Natural killer cell treated with Interleukin-12 subunit alpha and Interleukin-12 subunit beta and Interleukin-15 and Interleukin-18, amount 100 ng/mL, for 72 hours (primary cell): ENCODE measurements around the gene NEUROD4. TPM values are rescaled to one million over a fixed set of nuclear protein-coding genes. Genes with fewer than 3 reads are reported as not detected.
A peak's percentile ranks its signal among the peaks of the same experiment; 100 is the strongest.

Experiments used
- ATAC-seq, 2 donors: fragments of 150-1000 bp; cut with Tn5 transposase in 1 of 2; sonication (Bioruptor Pico), chemical (Tn5 transposase) in 1 of 2; 2 replicates each; pipeline ENCODE4 v1.10.0; 2021
- DNase-seq: peaks from one replicate; pipeline ENCODE4 v3.0.0; 2022; ENCODE audit warnings: low spot score
- H3K27ac Mint-ChIP-seq, 2 donors: 1 replicate in 1 of 2; 2 replicates in 1 of 2; pipeline ENCODE4 v1.8.0; 2022; ENCODE audit warnings: mixed read lengths in 2 of 2, mild to moderate bottlenecking in 1 of 2, moderate library complexity in 1 of 2
- H3K27me3 Mint-ChIP-seq, 2 donors: 1 replicate in 1 of 2; 2 replicates in 1 of 2; pipeline ENCODE4 v1.8.0; 2022; ENCODE audit warnings: mixed read lengths in 2 of 2
- H3K36me3 Mint-ChIP-seq: one replicate; pipeline ENCODE4 v1.8.0; 2022; ENCODE audit warnings: mixed read lengths
- H3K4me1 Mint-ChIP-seq, 2 donors: 1 replicate in 1 of 2; 2 replicates in 1 of 2; pipeline ENCODE4 v1.8.0; 2022; ENCODE audit warnings: low read depth in 2 of 2, mixed read lengths in 2 of 2, mild to moderate bottlenecking in 1 of 2
- H3K4me3 Mint-ChIP-seq: one replicate; pipeline ENCODE4 v1.8.0; 2022; ENCODE audit warnings: mixed read lengths
- H3K9me3 Mint-ChIP-seq: 2 replicates; pipeline ENCODE4 v1.8.0; 2022; ENCODE audit warnings: mixed read lengths
- total RNA-seq, 2 donors: library from RNA; stranded (reverse); gene quantifications; one replicate each; pipeline ENCODE4 v1.2.3, GENCODE V29; 2022

The NEUROD4 gene
- total RNA-seq, 2 donors from 2014 or later, result not detected

DNA sequence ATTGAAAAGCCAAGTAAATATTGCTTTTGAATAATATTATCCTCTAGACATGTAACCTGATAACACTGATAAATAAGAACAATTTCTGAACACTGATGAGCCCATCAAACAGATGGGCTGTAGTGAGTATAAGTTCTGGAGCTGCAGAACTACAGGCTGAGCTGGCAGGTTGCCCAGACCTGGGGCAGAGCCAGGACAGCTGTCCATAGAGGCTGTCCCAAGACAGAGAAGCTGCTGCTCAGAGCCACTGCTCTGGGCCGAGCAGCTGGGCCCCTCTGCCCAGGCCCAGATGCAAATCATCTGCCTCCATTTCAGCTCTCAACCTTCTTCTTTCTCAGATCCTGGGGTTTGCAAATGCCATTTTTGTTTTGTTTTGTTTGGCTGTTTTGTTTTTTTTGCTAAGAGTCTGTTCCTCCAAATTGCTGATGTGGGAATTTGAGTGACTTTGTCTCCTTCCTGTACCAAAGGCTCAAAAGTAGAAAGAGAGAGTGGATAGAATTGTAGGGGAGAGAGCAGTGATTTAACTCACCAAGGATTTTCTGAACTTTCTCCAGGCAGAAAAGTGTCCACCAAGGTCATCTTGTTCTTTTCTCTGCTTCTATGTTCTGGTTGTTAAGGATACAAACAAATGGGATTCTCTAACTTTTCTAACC is 31.2 kb upstream of the NEUROD4 start:
- peaks cover 45 to 46% of the 10 kb centered on the region in 2 donors for H3K4me1 Mint-ChIP-seq
- peak overlapping the region in 1 of 2 donors; percentile 11 for H3K27ac Mint-ChIP-seq
- H3K4me3 Mint-ChIP-seq, result no peak overlapping the region
- no peaks in the 10 kb centered on the region for H3K27me3 Mint-ChIP-seq
- DNase-seq (no peak), ATAC-seq (no peak)
- no peaks in the 10 kb centered on the region for H3K36me3 Mint-ChIP-seq
- H3K9me3 Mint-ChIP-seq, result no peaks in the 10 kb centered on the region

DNA sequence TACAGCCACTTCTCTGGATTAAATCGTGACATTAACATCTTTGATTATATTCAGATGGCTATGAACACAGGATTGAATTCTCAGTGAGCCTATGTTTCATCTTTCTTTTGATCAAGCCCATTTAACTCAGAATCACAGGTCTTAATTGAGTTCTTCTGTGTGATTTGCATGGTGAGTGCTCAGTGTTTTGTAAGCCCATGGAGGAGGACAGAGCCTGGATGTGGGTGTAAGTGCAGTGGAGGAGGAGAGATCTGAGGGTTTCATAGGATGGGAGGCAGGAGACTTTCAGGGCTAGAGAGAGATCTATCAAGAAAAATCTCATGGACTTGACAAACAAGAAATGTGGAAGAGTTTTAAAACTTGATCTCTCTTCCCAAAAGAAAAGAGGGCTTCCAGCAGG is 29.9 kb upstream of the NEUROD4 start:
- Mint-ChIP-seq H3K27ac (peak overlapping the region; percentile 22 to 86), H3K4me3 (no peak overlapping the region), H3K27me3 (no peaks in the 10 kb centered on the region), H3K4me1 (peaks cover 32 to 33% of the 10 kb centered on the region in 2 donors), H3K9me3 (no peaks in the 10 kb centered on the region), H3K36me3 (no peaks in the 10 kb centered on the region)
- DNase-seq, result no peak
- ATAC-seq, result no peak

DNA sequence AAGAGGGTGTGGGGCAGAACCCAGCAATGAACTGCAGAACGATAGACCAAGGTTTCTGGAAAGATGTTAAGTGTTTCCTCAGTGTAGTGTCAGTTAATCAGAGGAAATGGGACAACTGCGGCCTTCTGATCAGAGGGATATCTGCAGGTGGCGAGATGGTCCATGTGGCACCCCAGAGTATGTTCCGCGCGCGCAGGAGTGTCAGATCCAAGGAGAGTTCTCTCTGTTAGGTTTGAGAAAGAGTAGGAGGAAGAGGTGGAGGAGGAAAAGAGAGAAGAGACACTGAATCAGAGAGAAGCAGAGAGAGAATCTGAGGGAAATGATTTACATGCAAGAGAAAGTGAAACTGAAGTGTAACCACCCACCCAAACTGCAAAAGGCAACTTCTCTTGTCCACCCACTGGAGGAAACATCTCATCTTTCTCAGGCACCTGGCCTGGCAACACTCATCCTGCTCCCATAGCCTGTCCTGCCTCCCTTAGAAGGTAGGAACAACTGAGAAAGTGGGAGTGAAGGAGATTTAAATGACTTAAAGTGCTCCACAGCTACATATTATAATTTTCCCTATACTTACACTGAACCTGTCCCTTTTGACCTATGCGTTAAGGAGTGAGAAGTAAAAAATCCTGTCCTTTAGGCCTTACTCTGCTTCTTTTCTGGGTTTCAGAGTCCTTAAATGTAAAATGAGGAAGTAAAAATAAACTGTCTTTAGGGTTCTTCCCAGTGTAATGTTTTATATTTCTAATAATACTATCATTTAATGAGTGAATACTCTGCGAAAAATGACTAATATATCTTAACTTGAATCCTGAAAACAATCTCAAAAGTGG is 28.4 kb upstream of the NEUROD4 start:
- H3K4me1 Mint-ChIP-seq, result peaks cover 22 to 25% of the 10 kb centered on the region in 2 donors
- H3K9me3 Mint-ChIP-seq, result no peaks in the 10 kb centered on the region
- no peaks in the 10 kb centered on the region for H3K36me3 Mint-ChIP-seq
- peaks cover 0 to 6% of the 10 kb centered on the region in 2 donors for H3K27me3 Mint-ChIP-seq
- H3K4me3 Mint-ChIP-seq, result peak overlapping the region; percentile 74
- no peak for DNase-seq
- peak overlapping the region; percentile 78 to 86 for H3K27ac Mint-ChIP-seq
- peak; percentile 68 to 70 for ATAC-seq

DNA sequence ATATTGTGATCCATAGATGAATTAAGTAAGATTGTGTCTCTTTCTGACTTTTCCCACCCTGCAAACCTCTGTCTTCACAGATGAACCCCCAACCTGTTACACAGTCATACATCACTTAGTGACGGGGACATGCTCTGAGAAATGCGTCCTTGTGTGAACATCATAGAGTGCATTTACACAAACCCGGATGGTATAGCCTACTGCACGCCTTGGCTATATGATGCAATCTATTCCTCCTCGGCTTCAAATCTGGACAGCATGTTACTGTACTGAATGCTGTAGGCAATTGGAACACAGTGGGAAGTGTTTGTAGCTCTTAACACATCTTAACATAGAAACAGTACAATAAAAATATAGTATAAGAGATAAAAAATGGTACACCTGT is 27.8 kb upstream of the NEUROD4 start:
- H3K36me3 Mint-ChIP-seq, result no peaks in the 10 kb centered on the region
- H3K27me3 Mint-ChIP-seq, result peaks cover 0 to 6% of the 10 kb centered on the region in 2 donors
- ATAC-seq (peak in 1 of 2 donors; percentile 47), DNase-seq (no peak)
- H3K4me1 Mint-ChIP-seq, result peaks cover 22 to 25% of the 10 kb centered on the region in 2 donors
- H3K4me3 Mint-ChIP-seq, result peak overlapping the region; percentile 74
- peak overlapping the region; percentile 78 to 86 for H3K27ac Mint-ChIP-seq
- no peaks in the 10 kb centered on the region for H3K9me3 Mint-ChIP-seq

DNA sequence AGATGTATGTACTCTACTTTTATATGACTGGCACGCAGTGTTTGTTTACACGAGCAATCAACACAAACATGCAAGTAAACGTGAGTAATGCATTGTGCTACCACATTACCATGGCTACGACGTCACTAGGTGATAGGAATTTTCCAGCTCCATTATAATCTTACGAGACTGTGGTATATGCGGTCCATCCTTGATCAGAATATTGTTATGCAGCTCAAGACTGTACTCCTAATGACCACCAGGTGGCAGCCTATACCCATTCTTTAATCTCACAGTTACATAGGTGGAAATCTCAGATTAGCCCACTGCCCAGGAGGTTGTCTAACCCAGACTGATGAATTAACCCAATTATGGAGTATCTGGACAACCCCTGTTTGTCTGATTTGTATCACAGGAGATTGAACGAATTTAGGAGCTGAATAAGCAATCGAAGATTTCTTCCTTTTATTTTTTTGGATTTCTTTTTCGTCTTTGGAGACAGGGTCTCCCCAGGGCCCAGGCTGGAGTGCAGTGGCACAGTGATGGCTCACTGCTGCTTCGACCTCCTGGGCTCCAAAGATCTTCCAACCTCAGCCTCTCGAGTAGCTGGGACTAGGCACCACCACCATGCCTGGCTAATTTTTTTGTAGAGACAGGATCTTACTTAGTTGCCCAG is 26.5 kb upstream of the NEUROD4 start:
- peaks cover 22 to 25% of the 10 kb centered on the region in 2 donors for H3K4me1 Mint-ChIP-seq
- no peaks in the 10 kb centered on the region for H3K9me3 Mint-ChIP-seq
- DNase-seq (peak; percentile 66), ATAC-seq (peak; percentile 71 to 76)
- no peaks in the 10 kb centered on the region for H3K36me3 Mint-ChIP-seq
- H3K4me3 Mint-ChIP-seq, result no peak overlapping the region
- H3K27me3 Mint-ChIP-seq, result peaks cover 6 to 8% of the 10 kb centered on the region in 2 donors
- H3K27ac Mint-ChIP-seq, result no peak overlapping the region

DNA sequence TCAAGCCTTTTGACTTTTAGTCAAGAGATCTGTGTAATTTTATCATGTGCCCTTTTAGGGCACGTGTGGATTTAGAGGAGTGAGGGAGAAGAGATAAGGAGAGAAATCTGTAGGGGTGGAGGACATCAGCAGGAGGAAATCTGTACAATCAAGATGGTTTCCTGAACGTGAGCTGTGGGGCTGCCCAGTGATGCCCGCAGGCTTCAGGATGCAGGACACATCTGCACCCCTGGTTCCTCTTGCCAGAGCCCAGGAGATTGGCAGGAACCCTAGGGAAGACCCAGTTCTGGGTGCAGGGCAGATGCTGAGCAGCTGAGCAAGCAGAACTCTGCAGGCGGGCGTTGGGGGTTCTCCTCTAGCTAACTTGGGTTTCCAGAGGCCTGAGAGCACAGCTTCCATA is 23.6 kb upstream of the NEUROD4 start:
- Mint-ChIP-seq H3K9me3 (no peaks in the 10 kb centered on the region), H3K4me3 (no peak overlapping the region), H3K27me3 (peaks cover 6 to 10% of the 10 kb centered on the region in 2 donors), H3K4me1 (peaks cover 9 to 12% of the 10 kb centered on the region in 2 donors), H3K36me3 (no peaks in the 10 kb centered on the region), H3K27ac (peak overlapping the region in 1 of 2 donors; percentile 24)
- ATAC-seq (no peak), DNase-seq (no peak)

DNA sequence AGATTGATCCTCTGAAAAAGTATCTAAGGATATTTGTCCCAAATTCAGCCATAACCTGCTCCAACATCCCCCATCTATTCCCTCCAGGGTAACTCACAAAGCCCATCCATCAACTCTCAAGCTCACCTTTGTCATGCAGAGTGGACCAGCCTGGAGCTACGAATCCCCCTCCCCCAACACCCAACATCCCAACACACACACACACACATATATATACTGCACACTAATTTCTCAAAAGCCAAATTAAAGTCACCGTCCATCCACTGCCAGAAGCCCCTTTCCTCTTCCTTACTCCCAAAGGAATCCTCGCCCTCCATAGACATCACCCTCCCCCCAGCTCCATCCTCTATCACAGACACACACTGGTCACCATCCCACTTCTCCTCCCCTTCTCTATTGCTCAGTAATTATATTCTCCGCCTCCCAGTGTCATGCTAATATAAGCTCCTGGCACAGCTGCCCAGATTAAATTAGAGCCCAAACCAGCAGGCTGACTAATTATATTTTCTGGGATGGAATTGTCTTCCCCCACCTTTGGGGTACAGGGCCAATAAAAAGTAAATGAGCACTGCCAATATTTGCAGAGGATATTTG is 21.7 kb upstream of the NEUROD4 start:
- no peak overlapping the region for H3K4me3 Mint-ChIP-seq
- H3K4me1 Mint-ChIP-seq, result peaks cover 0 to 3% of the 10 kb centered on the region in 2 donors
- no peak for ATAC-seq
- DNase-seq, result no peak
- H3K36me3 Mint-ChIP-seq, result no peaks in the 10 kb centered on the region
- peaks cover 6 to 10% of the 10 kb centered on the region in 2 donors for H3K27me3 Mint-ChIP-seq
- H3K27ac Mint-ChIP-seq, result no peak overlapping the region
- H3K9me3 Mint-ChIP-seq, result no peaks in the 10 kb centered on the region

DNA sequence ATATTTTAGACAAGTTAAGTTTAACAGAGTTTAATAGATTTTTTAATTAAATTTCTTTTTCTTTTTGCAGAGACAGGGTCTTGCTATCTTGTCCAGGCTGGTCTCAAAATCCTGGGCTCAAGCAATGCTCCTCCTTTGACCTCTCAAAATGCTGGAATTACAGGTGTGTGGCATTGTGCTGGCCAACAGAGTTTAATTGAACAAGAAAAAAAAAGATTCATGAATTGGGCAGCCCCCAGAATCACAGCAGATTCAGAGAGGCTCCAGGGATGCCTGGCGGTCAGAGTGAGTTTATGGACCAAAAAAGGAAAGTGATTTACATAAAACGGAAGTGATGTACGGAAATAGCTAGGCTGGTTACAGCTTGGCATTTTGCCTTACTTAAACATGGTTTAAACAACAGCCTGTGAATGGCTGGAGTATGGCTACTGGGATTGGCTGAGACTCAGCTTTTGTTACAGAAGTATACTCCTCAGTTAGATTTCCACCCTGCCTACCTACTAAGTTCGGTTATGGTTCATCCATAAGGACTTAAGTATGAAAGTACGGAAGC is 20.7 kb upstream of the NEUROD4 start:
- Mint-ChIP-seq H3K4me1 (no peaks in the 10 kb centered on the region), H3K27me3 (peaks cover 8 to 10% of the 10 kb centered on the region in 2 donors), H3K36me3 (no peaks in the 10 kb centered on the region), H3K4me3 (no peak overlapping the region), H3K9me3 (no peaks in the 10 kb centered on the region), H3K27ac (no peak overlapping the region)
- no peak for ATAC-seq
- no peak for DNase-seq

DNA sequence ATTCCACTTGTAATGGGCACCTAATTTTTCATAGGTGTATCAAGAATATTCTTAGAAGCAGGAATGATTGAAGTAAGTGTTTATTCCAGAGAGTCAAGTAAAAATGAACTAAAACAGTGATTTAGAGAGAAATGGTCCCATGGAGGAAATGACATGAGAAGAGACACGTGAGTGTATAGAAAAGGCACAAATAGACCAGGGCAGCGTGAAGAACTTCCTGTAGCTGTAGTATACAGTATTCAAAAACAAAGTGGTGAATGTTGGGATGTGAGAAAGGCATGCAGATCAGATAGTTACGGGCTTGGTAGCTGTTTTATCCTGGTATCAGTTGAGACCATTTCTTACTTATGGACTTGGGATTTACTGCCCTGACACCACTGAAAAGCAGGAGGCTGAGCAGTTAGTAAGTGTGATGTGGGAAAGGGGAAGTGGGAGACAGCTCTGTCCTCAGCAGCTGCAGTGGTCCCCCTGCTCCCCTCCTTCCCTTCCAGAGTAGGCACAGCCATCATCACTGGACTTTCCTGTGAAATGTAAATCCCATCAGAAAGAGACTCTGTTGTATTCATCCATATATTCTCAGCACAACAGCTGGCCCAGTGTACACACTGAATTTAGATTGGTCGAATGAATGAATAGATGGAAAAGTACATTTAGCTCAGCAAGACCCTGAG is 18.4 kb upstream of the NEUROD4 start:
- H3K4me3 Mint-ChIP-seq, result no peak overlapping the region
- H3K27me3 Mint-ChIP-seq, result peaks cover 5 to 13% of the 10 kb centered on the region in 2 donors

DNA sequence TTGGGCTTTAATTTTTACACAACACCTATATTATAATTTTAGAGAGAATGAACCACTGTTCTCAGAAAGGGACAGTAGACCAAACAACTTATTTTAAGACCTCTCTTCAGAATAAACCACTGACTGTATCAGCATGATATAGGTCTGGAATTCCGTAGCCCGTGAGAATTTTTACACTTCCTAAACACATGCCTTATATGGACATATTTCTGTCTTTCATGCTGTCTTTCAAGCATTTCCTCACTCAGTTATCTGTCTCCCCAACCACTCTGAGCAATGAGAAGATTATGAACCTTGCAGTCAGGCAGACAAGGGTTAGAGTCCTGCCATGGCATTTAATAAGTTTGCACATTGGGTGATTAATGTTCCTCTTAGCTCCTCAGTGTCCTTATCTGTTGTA is 17.4 kb upstream of the NEUROD4 start:
- DNase-seq (no peak), ATAC-seq (no peak)
- Mint-ChIP-seq H3K36me3 (peaks cover 8% of the 10 kb centered on the region), H3K9me3 (no peaks in the 10 kb centered on the region), H3K4me3 (no peak overlapping the region), H3K27me3 (peaks cover 5 to 24% of the 10 kb centered on the region in 2 donors), H3K27ac (no peak overlapping the region), H3K4me1 (no peaks in the 10 kb centered on the region)

More for the DNA sequence above, 18.4 kb upstream of the NEUROD4 start:
- DNase-seq (no peak), ATAC-seq (no peak)
- Mint-ChIP-seq H3K9me3 (no peaks in the 10 kb centered on the region), H3K27ac (no peak overlapping the region), H3K36me3 (peaks cover 4% of the 10 kb centered on the region), H3K4me1 (no peaks in the 10 kb centered on the region)

DNA sequence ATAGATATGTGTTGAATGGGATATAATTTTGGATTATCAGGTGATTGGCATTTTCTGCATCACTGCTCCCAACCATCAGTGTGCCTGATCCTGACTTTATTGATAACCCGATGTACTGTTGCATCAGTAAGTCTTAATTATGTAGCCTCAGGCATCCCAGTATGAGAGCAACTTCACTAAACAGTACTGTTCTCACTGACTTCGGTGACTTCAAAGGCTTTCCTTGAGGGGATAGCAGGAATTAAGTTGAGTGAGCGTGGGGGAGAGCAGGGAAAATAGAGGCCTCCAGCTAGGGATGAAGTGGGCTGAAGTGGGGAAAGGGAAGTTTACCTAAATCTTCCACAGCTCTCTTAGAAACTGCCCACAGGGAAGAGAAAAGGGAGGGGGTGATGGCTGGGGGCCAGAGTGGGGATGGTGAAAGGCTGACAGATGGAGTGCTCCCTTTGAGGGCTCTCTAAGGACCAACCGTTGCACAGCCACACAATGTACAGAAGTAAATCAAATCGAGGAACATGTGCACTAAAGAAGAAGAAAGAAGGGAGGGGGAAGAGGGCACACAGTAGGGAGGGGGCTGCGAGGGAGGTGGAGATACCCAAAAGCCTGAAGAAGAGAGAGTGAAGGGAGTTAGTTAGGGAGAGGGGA is 10.7 kb upstream of the NEUROD4 start:
- ATAC-seq, result no peak

DNA sequence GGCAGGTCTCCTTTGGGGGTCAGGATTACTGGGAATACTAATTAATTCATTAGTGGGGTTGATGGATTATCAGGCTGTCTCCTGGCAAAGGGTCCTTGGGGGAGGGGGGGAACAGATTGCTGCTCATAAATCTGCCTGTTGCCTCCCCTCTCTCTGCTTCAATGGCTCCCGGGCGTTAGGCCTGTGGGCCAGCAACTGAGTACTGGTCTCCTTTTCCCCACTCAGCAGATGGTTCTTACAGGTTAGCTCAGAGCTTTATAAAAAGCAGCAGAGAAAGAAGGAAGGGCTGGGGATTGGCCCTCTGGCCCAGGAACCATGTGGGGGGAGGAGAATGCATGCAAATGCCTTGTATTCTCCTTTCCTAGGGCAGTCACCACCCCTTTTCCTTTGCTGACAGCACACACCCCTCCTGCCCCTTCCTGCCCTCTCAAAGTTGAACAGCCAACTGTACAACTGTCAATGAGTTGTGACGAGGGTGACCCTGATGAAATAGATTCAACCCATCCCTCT is 2.3 kb upstream of the NEUROD4 start:
- ATAC-seq, result no peak
- Mint-ChIP-seq H3K4me1 (peaks cover 7 to 11% of the 10 kb centered on the region in 2 donors), H3K27me3 (peaks cover 37 to 53% of the 10 kb centered on the region in 2 donors), H3K36me3 (peaks cover 5% of the 10 kb centered on the region), H3K9me3 (no peaks in the 10 kb centered on the region), H3K4me3 (no peak overlapping the region), H3K27ac (no peak overlapping the region)
- no peak for DNase-seq

More for the DNA sequence above, 10.7 kb upstream of the NEUROD4 start:
- peaks cover 22 to 57% of the 10 kb centered on the region in 2 donors for H3K27me3 Mint-ChIP-seq
- H3K27ac Mint-ChIP-seq, result no peak overlapping the region
- H3K4me1 Mint-ChIP-seq, result no peaks in the 10 kb centered on the region
- no peak overlapping the region for H3K4me3 Mint-ChIP-seq
- H3K36me3 Mint-ChIP-seq, result peaks cover 14% of the 10 kb centered on the region
- no peaks in the 10 kb centered on the region for H3K9me3 Mint-ChIP-seq
- no peak for DNase-seq
